ENCODE measurements around the gene LYZL6.

LYZL6 gene

DNA sequence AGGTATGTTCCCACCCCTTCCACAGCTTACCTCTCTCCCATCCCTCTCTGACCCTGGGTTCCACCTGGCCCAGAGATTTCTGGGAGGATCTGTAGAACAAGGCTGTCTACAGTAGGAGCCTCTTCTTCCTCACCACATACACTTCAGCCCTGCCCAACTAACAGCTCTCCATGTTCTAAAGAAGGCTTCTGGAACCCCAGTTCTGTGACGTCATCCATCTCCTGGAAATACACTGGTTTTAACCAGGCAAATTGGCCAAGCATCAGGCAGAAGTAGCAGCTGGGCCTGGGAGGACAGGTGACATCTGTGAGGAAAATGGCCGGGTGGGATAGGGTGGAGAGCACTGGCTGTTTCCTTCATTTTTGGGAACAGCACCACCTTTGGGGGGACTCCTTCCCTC lies at the start of gene LYZL6:
Gene LYZL6, minus strand, starts transcription at position 177 of the 400 bp plus-strand sequence. CDS start 4,357 bp downstream, outside the sequence.
- H3K36me3 Mint-ChIP-seq = no peaks in the 10 kb centered on the region
- H3K4me3 Mint-ChIP-seq = no peak within 1 kb of the TSS
- peaks cover 2% of the 10 kb centered on the region for H3K4me1 Mint-ChIP-seq
- CTCF ChIA-PET = interaction anchor here (0.6 to 1.4 kb wide), 2 partner anchors 95 to 127 kb away, joined by 3 to 5 read pairs; no protein-coding TSS in a partner anchor
- H3K27ac Mint-ChIP-seq = no peak within 1 kb of the TSS
- no peaks in the 10 kb centered on the region for H3K9me3 Mint-ChIP-seq
- peaks cover 34% of the 10 kb centered on the region for H3K27me3 Mint-ChIP-seq
- no peak for DNase-seq

- CTCF ChIA-PET = interaction anchor here (1.1 to 1.4 kb wide), 2 partner anchors 15 to 158 kb away, joined by 4 to 5 read pairs; no protein-coding TSS in a partner anchor
- Mint-ChIP-seq H3K4me3 (no peak overlapping the region), H3K27ac (no peak overlapping the region), H3K27me3 (peaks cover 34% of the 10 kb centered on the region), H3K4me1 (no peaks in the 10 kb centered on the region), H3K9me3 (no peaks in the 10 kb centered on the region), H3K36me3 (no peaks in the 10 kb centered on the region)
- no peak for DNase-seq
Measured at GRCh38 chr17:35991075-35991474, 47.6 kb upstream of the LYZL6 start.

- Mint-ChIP-seq H3K4me3 (no peak overlapping the region), H3K4me1 (no peaks in the 10 kb centered on the region), H3K27me3 (peaks cover 32% of the 10 kb centered on the region), H3K9me3 (no peaks in the 10 kb centered on the region), H3K36me3 (no peaks in the 10 kb centered on the region), H3K27ac (no peak overlapping the region)
- CTCF ChIA-PET = interaction anchor here (1.4 to 1.6 kb wide), 2 partner anchors 12 to 160 kb away, joined by 4 to 5 read pairs; no protein-coding TSS in a partner anchor
- no peak for DNase-seq
Measured at GRCh38 chr17:35988164-35988563, 44.7 kb upstream of the LYZL6 start.

DNA sequence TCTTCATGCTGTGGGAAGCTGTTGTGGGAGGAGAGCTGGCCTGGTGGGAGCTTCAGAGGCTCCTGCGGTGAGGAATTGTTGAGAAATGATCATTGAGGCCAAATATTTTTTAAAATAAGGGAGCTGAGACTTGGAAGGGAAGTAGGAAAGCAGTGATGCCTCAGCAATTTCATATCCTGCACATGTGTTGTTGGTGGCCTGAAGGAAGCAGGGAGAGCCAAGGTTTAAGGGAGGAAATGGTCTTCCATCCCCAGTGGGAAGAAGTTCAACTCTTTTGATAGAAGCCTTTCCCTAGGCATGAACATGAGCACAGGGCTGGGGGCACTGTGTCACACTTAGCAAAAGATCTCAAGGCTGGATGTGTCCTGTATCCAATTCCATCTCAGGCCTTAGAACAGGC lies 43.1 kb upstream of the LYZL6 start, which contains the start of gene CCL14:
Gene CCL14, minus strand, starts transcription at position 87 of the 400 bp plus-strand sequence. Its CDS starts 80 bp downstream, at position 7.
- no peaks in the 10 kb centered on the region for H3K4me1 Mint-ChIP-seq
- CTCF ChIA-PET = interaction anchor here (1.4 to 1.6 kb wide), 2 partner anchors 11 to 162 kb away, joined by 4 to 5 read pairs; no protein-coding TSS in a partner anchor
- peaks cover 17% of the 10 kb centered on the region for H3K27me3 Mint-ChIP-seq
- H3K27ac Mint-ChIP-seq = no peak within 1 kb of the TSS
- H3K36me3 Mint-ChIP-seq = no peaks in the 10 kb centered on the region
- H3K4me3 Mint-ChIP-seq = no peak within 1 kb of the TSS
- no peak for DNase-seq
- H3K9me3 Mint-ChIP-seq = no peaks in the 10 kb centered on the region

DNA sequence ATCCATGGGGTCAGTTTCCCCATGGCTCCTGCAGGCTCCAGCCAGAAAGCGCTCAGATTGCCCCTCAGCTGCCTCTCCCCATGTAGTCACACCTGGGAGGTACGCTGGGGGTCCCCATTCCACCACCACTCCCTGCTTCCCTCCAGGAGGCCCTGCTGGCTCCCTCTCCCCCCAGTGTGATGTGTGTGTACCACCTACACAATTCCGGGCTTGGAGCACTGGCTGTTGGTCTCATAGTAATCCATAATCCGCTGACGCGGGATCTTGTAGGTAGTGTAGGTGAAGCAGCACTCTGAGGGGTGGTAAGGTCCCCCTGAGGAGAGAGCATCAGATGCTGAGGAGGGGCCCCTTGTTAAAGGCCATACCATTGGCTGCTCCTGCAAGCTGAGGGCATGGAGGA lies 40.6 kb upstream of the LYZL6 start:
- H3K4me3 Mint-ChIP-seq = no peak overlapping the region
- no peaks in the 10 kb centered on the region for H3K36me3 Mint-ChIP-seq
- no peak overlapping the region for H3K27ac Mint-ChIP-seq
- H3K4me1 Mint-ChIP-seq = no peaks in the 10 kb centered on the region
- CTCF ChIA-PET = no interaction called here
- H3K27me3 Mint-ChIP-seq = peaks cover 18% of the 10 kb centered on the region
- no peaks in the 10 kb centered on the region for H3K9me3 Mint-ChIP-seq
- DNase-seq = no peak

DNA sequence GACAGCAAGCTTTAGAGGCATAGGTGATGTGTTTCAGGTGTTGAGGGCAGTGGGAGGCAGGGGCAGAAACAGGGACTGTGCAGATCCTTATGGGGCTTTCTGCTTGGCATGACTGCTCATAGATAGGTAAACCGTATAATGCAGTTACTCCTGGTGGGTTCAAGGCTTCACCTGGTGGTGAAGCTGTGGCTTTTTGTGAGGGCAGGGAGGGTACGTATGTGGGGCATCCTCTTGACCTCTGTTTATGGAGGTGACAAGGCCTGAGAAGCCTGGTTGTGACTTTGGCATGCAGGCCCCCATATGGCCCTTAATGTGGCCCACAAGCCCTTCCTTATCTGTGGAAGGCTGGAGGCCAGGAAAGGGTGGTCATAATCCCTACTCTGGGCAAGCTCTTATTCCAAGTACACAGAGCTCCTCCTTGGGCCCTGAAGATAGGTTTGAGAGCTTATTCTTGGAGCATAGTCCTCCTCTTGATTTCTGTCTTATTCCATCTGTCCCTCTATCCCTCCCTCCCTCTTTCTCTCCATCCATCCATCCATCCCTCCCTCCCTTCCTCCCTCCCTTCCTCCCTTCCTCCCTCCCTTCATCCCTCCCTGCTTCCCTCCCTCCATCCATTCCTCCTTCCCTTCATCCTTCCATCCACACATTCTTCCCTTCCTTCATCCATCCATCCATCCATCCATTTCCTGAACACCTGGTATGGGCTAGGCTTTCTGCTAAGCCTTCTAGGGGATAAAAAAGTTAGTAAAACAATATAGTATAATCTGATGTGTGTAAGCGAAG lies 39.1 kb upstream of the LYZL6 start:
- no peak overlapping the region for H3K4me3 Mint-ChIP-seq
- DNase-seq = no peak
- H3K27ac Mint-ChIP-seq = no peak overlapping the region
- no peaks in the 10 kb centered on the region for H3K36me3 Mint-ChIP-seq
- no peaks in the 10 kb centered on the region for H3K4me1 Mint-ChIP-seq
- H3K9me3 Mint-ChIP-seq = no peaks in the 10 kb centered on the region
- H3K27me3 Mint-ChIP-seq = peaks cover 25% of the 10 kb centered on the region
- CTCF ChIA-PET = interaction anchor here (0.6 to 2.9 kb wide), 5 partner anchors 9 to 1580 kb away, joined by 3 to 13 read pairs (median 4); no protein-coding TSS in a partner anchor

- H3K4me1 Mint-ChIP-seq = no peaks in the 10 kb centered on the region
- no peak overlapping the region for H3K27ac Mint-ChIP-seq
Measured at GRCh38 chr17:35981908-35982330, 38.4 kb upstream of the LYZL6 start.

DNA sequence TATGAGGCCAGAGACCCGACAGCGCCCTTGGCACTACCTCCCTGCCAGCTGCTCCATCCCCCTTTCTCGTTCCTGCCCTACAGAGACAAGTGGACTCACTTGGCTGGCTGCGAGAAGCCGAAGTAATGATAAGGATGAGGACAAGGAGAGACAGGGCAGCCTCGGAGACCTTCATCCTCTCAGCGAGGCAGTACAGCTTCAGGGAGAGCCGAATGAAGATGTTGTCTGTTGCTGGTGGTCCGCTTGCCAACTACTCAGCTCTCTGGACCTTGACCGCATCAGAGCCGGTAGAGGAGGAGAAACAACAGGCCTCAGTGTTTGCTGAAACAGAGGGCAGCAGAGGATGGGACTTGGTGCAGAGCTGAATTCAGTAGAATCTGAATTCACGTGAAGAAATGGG lies 37.7 kb upstream of the LYZL6 start, which contains the start of gene CCL16:
Gene CCL16, minus strand, starts transcription at position 252 of the 400 bp plus-strand sequence. Its CDS starts 77 bp downstream, at position 175.
- no peaks in the 10 kb centered on the region for H3K9me3 Mint-ChIP-seq
- H3K27me3 Mint-ChIP-seq = peaks cover 18% of the 10 kb centered on the region
- H3K4me1 Mint-ChIP-seq = no peaks in the 10 kb centered on the region
- DNase-seq = no peak
- H3K4me3 Mint-ChIP-seq = no peak within 1 kb of the TSS
- no peak within 1 kb of the TSS for H3K27ac Mint-ChIP-seq
- CTCF ChIA-PET = interaction anchor here (1.4 to 2.9 kb wide), 2 partner anchors 12 to 167 kb away, joined by 4 to 13 read pairs; no protein-coding TSS in a partner anchor
- H3K36me3 Mint-ChIP-seq = no peaks in the 10 kb centered on the region

More at GRCh38 chr17:35981908-35982330, 38.4 kb upstream of the LYZL6 start:
- Mint-ChIP-seq H3K4me3 (no peak overlapping the region), H3K36me3 (no peaks in the 10 kb centered on the region), H3K27me3 (peaks cover 25% of the 10 kb centered on the region), H3K9me3 (no peaks in the 10 kb centered on the region)
- no peak for DNase-seq
- CTCF ChIA-PET = interaction anchor here (0.6 to 2.9 kb wide), 5 partner anchors 8 to 1580 kb away, joined by 3 to 13 read pairs (median 4); no protein-coding TSS in a partner anchor

GRCh38 chr17:35978346-35978745 lies 34.8 kb upstream of the LYZL6 start:
- H3K27me3 Mint-ChIP-seq = peaks cover 14% of the 10 kb centered on the region
- no peak overlapping the region for H3K4me3 Mint-ChIP-seq
- CTCF ChIA-PET = interaction anchor here (1.6 to 9.4 kb wide), 3 partner anchors 9 to 169 kb away, joined by 5 to 129 read pairs (median 6); no protein-coding TSS in a partner anchor
- no peaks in the 10 kb centered on the region for H3K9me3 Mint-ChIP-seq
- H3K4me1 Mint-ChIP-seq = no peaks in the 10 kb centered on the region
- no peak overlapping the region for H3K27ac Mint-ChIP-seq
- DNase-seq = no peak
- H3K36me3 Mint-ChIP-seq = no peaks in the 10 kb centered on the region

DNA sequence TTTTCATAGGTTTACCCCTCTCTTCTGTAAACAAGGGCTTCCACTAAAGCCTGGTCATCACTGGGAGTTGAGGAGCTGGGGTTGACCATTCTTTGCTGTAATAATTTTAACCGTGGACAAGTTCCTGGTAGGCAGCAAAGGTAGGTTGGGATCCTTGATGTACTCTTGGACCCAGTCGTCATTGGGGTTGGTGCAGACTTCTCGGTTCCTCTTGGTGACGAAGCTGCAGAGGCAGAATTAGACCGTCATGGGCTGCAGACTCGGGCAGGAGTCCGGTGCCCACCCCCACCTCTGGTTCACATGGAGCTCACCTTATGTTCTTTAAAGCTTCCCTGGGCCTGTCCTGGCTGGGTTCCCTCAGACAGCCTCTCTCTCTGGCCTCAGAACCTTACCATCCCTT lies 34.0 kb upstream of the LYZL6 start:
- no peak overlapping the region for H3K27ac Mint-ChIP-seq

DNA sequence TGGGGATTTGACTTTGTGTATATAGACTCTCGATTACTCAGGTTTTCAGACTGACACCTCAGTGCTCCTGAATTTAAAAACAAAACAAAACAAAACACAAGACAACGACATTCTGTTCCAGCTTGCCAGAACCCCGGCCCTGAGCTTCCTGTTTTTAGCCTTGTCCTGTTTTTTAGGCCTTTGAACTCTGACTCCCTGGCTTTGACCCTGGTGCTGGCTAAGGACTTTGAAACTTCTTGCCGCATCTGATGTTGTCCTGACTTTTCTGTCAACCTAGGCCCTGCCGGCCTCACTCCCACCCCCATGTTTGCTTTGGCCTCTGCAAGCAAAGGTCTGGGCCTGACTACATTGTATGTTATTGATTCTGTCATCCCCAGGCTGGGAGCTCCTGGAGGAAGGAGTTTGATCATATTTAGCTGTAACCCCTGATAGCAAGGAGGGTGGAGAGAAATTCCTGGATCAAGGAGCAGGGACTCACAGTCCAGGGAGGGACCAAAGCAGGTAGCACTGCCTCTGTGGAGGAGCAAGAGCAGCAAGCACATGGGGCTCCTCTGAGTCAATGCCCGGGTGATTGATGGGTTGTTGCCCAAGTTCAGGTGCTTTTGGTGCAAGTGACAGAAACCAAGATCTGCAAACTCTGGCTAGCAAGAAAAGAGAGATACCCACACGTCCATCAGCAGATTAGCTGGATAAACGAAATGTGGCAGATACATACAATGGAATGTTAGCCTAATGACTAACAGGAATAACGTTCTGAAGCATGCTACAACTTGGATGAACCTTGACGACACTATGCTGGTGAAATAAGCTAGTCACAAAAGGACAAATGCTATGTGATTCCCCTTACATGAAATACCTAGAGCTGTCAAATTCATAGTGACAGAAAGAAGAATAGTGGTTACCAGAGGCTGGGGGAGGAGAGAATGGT lies 30.1 kb upstream of the LYZL6 start:
- CTCF ChIA-PET = interaction anchor here (1.0 to 9.4 kb wide), 5 partner anchors 9 to 509 kb away, joined by 3 to 129 read pairs (median 4); no protein-coding TSS in a partner anchor
- H3K27me3 Mint-ChIP-seq = peaks cover 26% of the 10 kb centered on the region
- no peaks in the 10 kb centered on the region for H3K4me1 Mint-ChIP-seq
- no peak overlapping the region for H3K4me3 Mint-ChIP-seq
- H3K9me3 Mint-ChIP-seq = no peaks in the 10 kb centered on the region
- H3K27ac Mint-ChIP-seq = no peak overlapping the region
- no peak for DNase-seq
- H3K36me3 Mint-ChIP-seq = no peaks in the 10 kb centered on the region

More for the DNA sequence above, 34.0 kb upstream of the LYZL6 start:
- Mint-ChIP-seq H3K4me3 (no peak overlapping the region), H3K27me3 (peaks cover 14% of the 10 kb centered on the region), H3K4me1 (no peaks in the 10 kb centered on the region), H3K9me3 (no peaks in the 10 kb centered on the region), H3K36me3 (no peaks in the 10 kb centered on the region)
- CTCF ChIA-PET = interaction anchor here (0.6 to 9.4 kb wide), 4 partner anchors 8 to 170 kb away, joined by 3 to 129 read pairs (median 4); no protein-coding TSS in a partner anchor
- no peak for DNase-seq

GRCh38 chr17:35972945-35973332 lies 29.4 kb upstream of the LYZL6 start:
- H3K4me1 Mint-ChIP-seq = no peaks in the 10 kb centered on the region
- H3K27ac Mint-ChIP-seq = no peak overlapping the region
- no peak overlapping the region for H3K4me3 Mint-ChIP-seq
- no peaks in the 10 kb centered on the region for H3K36me3 Mint-ChIP-seq
- no peaks in the 10 kb centered on the region for H3K9me3 Mint-ChIP-seq
- CTCF ChIA-PET = interaction anchor here (1.0 to 9.4 kb wide), 4 partner anchors 9 to 510 kb away, joined by 3 to 129 read pairs (median 4); no protein-coding TSS in a partner anchor
- DNase-seq = no peak
- H3K27me3 Mint-ChIP-seq = peaks cover 27% of the 10 kb centered on the region

DNA sequence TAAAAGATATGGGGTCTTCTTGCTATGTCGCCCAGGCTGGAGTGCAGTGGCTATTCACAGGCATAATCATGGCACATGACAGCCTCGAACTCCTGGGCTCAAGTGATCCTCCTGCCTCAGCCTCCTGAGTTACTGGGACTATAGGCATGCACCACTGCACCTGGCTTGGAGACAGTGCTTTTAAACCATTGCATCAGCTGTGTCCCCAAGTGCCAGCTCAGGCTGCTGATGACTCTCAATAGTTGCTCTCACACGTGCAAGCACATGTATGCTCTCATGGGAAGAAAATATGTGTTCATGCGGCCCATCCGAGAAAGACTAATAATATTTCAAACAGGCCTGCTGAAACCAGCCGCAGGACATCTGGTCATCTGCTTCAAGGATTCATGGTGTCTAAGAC lies 29.0 kb upstream of the LYZL6 start:
- CTCF ChIA-PET = interaction anchor here (1.4 to 9.4 kb wide), 3 partner anchors 9 to 510 kb away, joined by 4 to 129 read pairs (median 4); no protein-coding TSS in a partner anchor
- Mint-ChIP-seq H3K27me3 (peaks cover 24% of the 10 kb centered on the region), H3K27ac (no peak overlapping the region), H3K36me3 (no peaks in the 10 kb centered on the region), H3K4me3 (no peak overlapping the region), H3K4me1 (no peaks in the 10 kb centered on the region), H3K9me3 (no peaks in the 10 kb centered on the region)
- no peak for DNase-seq
